IMR-90 (cell line): Measurements from ENCODE around the gene SDK1. TPM values are rescaled to one million over a fixed set of nuclear protein-coding genes. Genes with fewer than 3 reads are reported as not detected.

Source experiments
- ATAC-seq: fragments of 200-7000 bp; cut with Tn5 transposase; 2 replicates; pipeline ENCODE4 v1.9.1; 2020; ENCODE audit warnings: low read depth, mild to moderate bottlenecking, moderate library complexity
- BruUV-seq: library from RNA; stranded (reverse); fragments of 400-500 nt; replicated peaks from 2 replicates; lab custom pipeline; 2021; lab: Mats Ljungman, UMichigan
- CTCF ChIA-PET: fragments of 300-600 bp; formaldehyde crosslinking; extraction: SDS; loops from one replicate; lab custom pipeline; 2021; ENCODE audit warnings: antibody characterized with exemption; lab: Yijun Ruan, JAX
- POLR2A ChIA-PET: fragments of 300-600 bp; sonication (Branson Sonifier 250); formaldehyde crosslinking; loops from one replicate; lab custom pipeline; 2022; ENCODE audit warnings: antibody characterized with exemption; ENCODE audit not compliant: unreplicated experiment; lab: Charles Lee
- DNase-seq: peaks from one replicate; pipeline ENCODE4 v3.0.0; 2013
- H2AFZ ChIP-seq: replicated peaks from 2 replicates; pipeline ENCODE3; 2013; ENCODE audit warnings: low read length, mild to moderate bottlenecking; ENCODE audit not compliant: poor library complexity
- H2AK5ac ChIP-seq: 2 replicates; pipeline ENCODE4 v1.6.1; 2013; ENCODE audit warnings: low read depth, low read length, inconsistent platforms
- H2AK9ac ChIP-seq: replicated peaks from 2 replicates; pipeline ENCODE3; 2013; ENCODE audit warnings: mild to moderate bottlenecking, low read depth, low read length, moderate library complexity; ENCODE audit not compliant: poor library complexity
- H2BK120ac ChIP-seq: 2 replicates; pipeline ENCODE4 v1.6.1; 2013; ENCODE audit warnings: low read depth, low read length, inconsistent platforms
- H2BK15ac ChIP-seq: 3 replicates; pipeline ENCODE4 v1.6.1; 2013; ENCODE audit warnings: low read depth, low read length, inconsistent platforms
- H2BK20ac ChIP-seq: 2 replicates; pipeline ENCODE4 v1.6.1; 2013; ENCODE audit warnings: low read depth, mild to moderate bottlenecking, inconsistent platforms, low read length, moderate library complexity
- H2BK5ac ChIP-seq: 2 replicates; pipeline ENCODE4 v1.6.1; 2013; ENCODE audit warnings: mild to moderate bottlenecking, low read depth, low read length, inconsistent platforms; ENCODE audit not compliant: poor library complexity, severe bottlenecking
- H3K14ac ChIP-seq: replicated peaks from 2 replicates; pipeline ENCODE4 v1.6.1; 2013; ENCODE audit warnings: low read depth, low read length, inconsistent platforms
- H3K18ac ChIP-seq: 2 replicates; pipeline ENCODE4 v1.6.1; 2013; ENCODE audit warnings: low read depth, low read length, control low read depth
- H3K23ac ChIP-seq: 2 replicates; pipeline ENCODE4 v1.6.1; 2013; ENCODE audit warnings: low read depth, low read length, inconsistent platforms
- H3K27ac ChIP-seq: 2 replicates; pipeline ENCODE4 v1.5.1; 2013; ENCODE audit warnings: mild to moderate bottlenecking, control low read depth, low read length; ENCODE audit not compliant: insufficient read depth
- H3K27me3 ChIP-seq: 2 replicates; pipeline ENCODE4 v1.6.1; 2013; ENCODE audit warnings: low read length; ENCODE audit not compliant: control insufficient read depth, insufficient read depth
- H3K36me3 ChIP-seq: 2 replicates; pipeline ENCODE4 v1.6.1; 2013; ENCODE audit warnings: low read length, mixed read lengths; ENCODE audit not compliant: control insufficient read depth, insufficient read depth
- H3K4ac ChIP-seq: 2 replicates; pipeline ENCODE4 v1.6.1; 2013; ENCODE audit warnings: low read depth, low read length, inconsistent platforms
- H3K4me1 ChIP-seq: 2 replicates; pipeline ENCODE4 v1.6.1; 2013; ENCODE audit warnings: low read length, mixed read lengths; ENCODE audit not compliant: control insufficient read depth, insufficient read depth
- H3K4me2 ChIP-seq: 2 replicates; pipeline ENCODE4 v1.6.1; 2013; ENCODE audit warnings: low read depth, mild to moderate bottlenecking, control low read depth, low read length, moderate library complexity
- H3K4me3 ChIP-seq: 2 replicates; pipeline ENCODE4 v1.5.1; 2013; ENCODE audit warnings: low read depth, mild to moderate bottlenecking, control low read depth, low read length, moderate library complexity; ENCODE audit not compliant: insufficient read depth
- H3K56ac ChIP-seq: 2 replicates; pipeline ENCODE4 v1.6.1; 2013; ENCODE audit warnings: low read length, inconsistent platforms; ENCODE audit not compliant: insufficient read depth; ENCODE audit errors: extremely low read depth
- H3K79me1 ChIP-seq, 2 experiments: 2 replicates each; pipeline ENCODE4 v1.6.1; 2013; ENCODE audit warnings: low read length in 2 of 2, inconsistent platforms in 1 of 2, low read depth in 1 of 2
- H3K9ac ChIP-seq: 2 replicates; pipeline ENCODE4 v1.6.1; 2013; ENCODE audit warnings: low read depth, low read length, control low read depth
- H3K9me1 ChIP-seq: 2 replicates; pipeline ENCODE4 v1.6.1; 2013; ENCODE audit warnings: low read length, inconsistent platforms; ENCODE audit not compliant: insufficient read depth
- H3K9me3 ChIP-seq: 2 replicates; pipeline ENCODE4 v1.6.1; 2013; ENCODE audit warnings: low read length; ENCODE audit not compliant: control insufficient read depth, insufficient read depth
- H4K20me1 ChIP-seq: 2 replicates; pipeline ENCODE4 v1.6.1; 2013; ENCODE audit warnings: low read length, inconsistent platforms; ENCODE audit not compliant: insufficient read depth
- H4K5ac ChIP-seq: 2 replicates; pipeline ENCODE4 v1.6.1; 2013; ENCODE audit warnings: mild to moderate bottlenecking, low read depth, low read length, control low read depth
- H4K8ac ChIP-seq, 2 experiments: 2 replicates each; pipeline ENCODE4 v1.6.1; 2013; ENCODE audit warnings: low read depth in 2 of 2, low read length in 2 of 2, control low read depth in 1 of 2, inconsistent platforms in 1 of 2
- H4K91ac ChIP-seq: 2 replicates; pipeline ENCODE4 v1.6.1; 2013; ENCODE audit warnings: low read depth, low read length, inconsistent platforms; ENCODE audit not compliant: insufficient read depth
- CHD1 ChIP-seq: IDR thresholded peaks from 2 replicates; pipeline ENCODE4 v1.6.1; 2012; ENCODE audit warnings: low read depth, low read length, improper control_type of control experiment
- MAFK ChIP-seq: IDR thresholded peaks from 2 replicates; pipeline ENCODE4 v1.6.1; 2012; ENCODE audit warnings: low read depth, low read length, improper control_type of control experiment
- WGBS, 2 experiments: methylation state at CpG; one replicate each; pipeline versions ENCODE4 v1.1.5 to v1.1.7; 2013; ENCODE audit warnings: missing lambda C conversion rate in 2 of 2; ENCODE audit not compliant: insufficient read length in 1 of 2; ENCODE audit errors: extremely low coverage in 2 of 2; 5-methylcytosine and 5-hydroxymethylcytosine counted together
- dilution Hi-C: fragments of 300-500 bp; cut with HindIII; formaldehyde crosslinking; loops from one replicate; pipeline ENCODE4 v1.14.3; 2018; ENCODE audit warnings: low sequenced_read_pairs; ENCODE audit not compliant: unreplicated experiment
- in situ Hi-C: fragments of 300-500 bp; cut with MboI; formaldehyde crosslinking; loops from 3 replicates; pipeline ENCODE4 v1.14.3; 2019; ENCODE audit warnings: low sequenced_read_pairs, inconsistent platforms, mixed read lengths
- intact Hi-C: fragments of 100-400 bp; cut with micrococcal nuclease; formaldehyde crosslinking; loops from 2 replicates; pipeline ENCODE4 v1.10.0; 2022
- polyA plus RNA-seq, 3 experiments: library from polyadenylated mRNA; depleted of rRNA; stranded (reverse); fragments of >200 nt; gene quantifications; 2 replicates each; pipeline ENCODE4 v1.2.3, GENCODE V29; 2012; ENCODE audit warnings: low replicate concordance in 1 of 3
- total RNA-seq: library from RNA; depleted of rRNA; stranded (reverse); fragments of >200 nt; gene quantifications from 2 replicates; pipeline ENCODE4 v1.2.3, GENCODE V29; 2012

SDK1 gene
- total and polyA plus RNA-seq, 2 of the 4 experiments (the other 2 are of a cell fraction), result 1.5 to 1.6 TPM

GRCh38 chr7:4025694-4026615 lies 724.9 kb downstream of the SDK1 start:
- no peak overlapping the region for H3K18ac ChIP-seq
- BruUV-seq, result no TSS peak
- H2BK20ac ChIP-seq, result no peak overlapping the region
- dilution Hi-C loops, result no loop called here
- H3K27me3 ChIP-seq, result no peaks in the 10 kb centered on the region
- H2AFZ ChIP-seq, result no peak overlapping the region
- no peak overlapping the region for H3K9ac ChIP-seq
- no peak overlapping the region for H2AK5ac ChIP-seq
- ChIA-PET POLR2A (no interaction called here), CTCF (no interaction called here)
- intact Hi-C loops, result no loop called here
- H2BK15ac ChIP-seq, result no peak overlapping the region
- DNase-seq (no peak), ATAC-seq (no peak)
- no peak overlapping the region for H3K23ac ChIP-seq
- no peak overlapping the region for H3K56ac ChIP-seq
- in situ Hi-C loops, result no loop called here
- H2BK120ac ChIP-seq, result no peak overlapping the region
- peaks cover 15% of the 10 kb centered on the region for H3K9me3 ChIP-seq
- H3K27ac ChIP-seq, result no peak overlapping the region
- no peak overlapping the region for H4K8ac ChIP-seq
- TF ChIP-seq CHD1 (no peak), MAFK (no peak)
- H3K9me1 ChIP-seq, result no peaks in the 10 kb centered on the region
- no peak overlapping the region for H4K91ac ChIP-seq
- no peaks in the 10 kb centered on the region for H3K4me1 ChIP-seq
- WGBS, 2 experiments, result 61% methylated on average over 7 of the region's 26 CpGs; no CpG with 5 or more reads in 1 of the 2 experiments
- no peak overlapping the region for H3K4ac ChIP-seq
- no peak overlapping the region for H4K5ac ChIP-seq
- no peak overlapping the region for H3K4me3 ChIP-seq
- no peaks in the 10 kb centered on the region for H4K20me1 ChIP-seq
- no peaks in the 10 kb centered on the region for H3K36me3 ChIP-seq
- no peak overlapping the region for H2BK5ac ChIP-seq
- no peak overlapping the region for H3K14ac ChIP-seq
- H3K4me2 ChIP-seq, result no peak overlapping the region
- H2AK9ac ChIP-seq, result no peak overlapping the region
- no peaks in the 10 kb centered on the region for H3K79me1 ChIP-seq
